Measurements from ENCODE around the gene RNF224. TPM values are rescaled to one million over a fixed set of nuclear protein-coding genes. Genes with fewer than 3 reads are reported as not detected.

The RNF224 gene
- total RNA-seq, 1 experiment from 2014 or later = 0.37 TPM

GRCh38 chr9:137225699-137226331 is 1.5 kb upstream of the RNF224 start:
- Histone ChIP-seq H3K27ac (ENCODE audit: low read length) (no peak overlapping the region), H2AFZ (ENCODE audit: low read length) (no peak overlapping the region), H4K20me1 (ENCODE audit: insufficient read depth, low read depth, low read length) (no peaks in the 10 kb centered on the region), H3K79me2 (ENCODE audit: low read length) (no peaks in the 10 kb centered on the region), H3K9me2 (replicated peaks; ENCODE audit: insufficient read depth, low read length) (no peaks in the 10 kb centered on the region), H3K9ac (ENCODE audit: low read length) (no peak overlapping the region; the same call in 1 of the 2 replicates), H3K4me1 (ENCODE audit: low read length) (peaks cover 22% of the 10 kb centered on the region), H3K4me2 (ENCODE audit: low read depth, low read length, poor library complexity, severe bottlenecking) (no peak overlapping the region), H3K9me3 (ENCODE audit: low read length) (no peaks in the 10 kb centered on the region), H3K36me3 (ENCODE audit: insufficient read depth, low read length) (no peaks in the 10 kb centered on the region), H3K27me3 (ENCODE audit: low read length) (no peaks in the 10 kb centered on the region), H3K4me3 (ENCODE audit: low read length) (no peak overlapping the region)
- DNase-seq = no peak

- H3K36me3 ChIP-seq (ENCODE audit: insufficient read depth, low read length) = no peaks in the 10 kb centered on the region
- no peaks in the 10 kb centered on the region for H3K27me3 ChIP-seq (ENCODE audit: low read length)
- H4K20me1 ChIP-seq (ENCODE audit: insufficient read depth, low read depth, low read length) = no peaks in the 10 kb centered on the region
- no peaks in the 10 kb centered on the region for H3K79me2 ChIP-seq (ENCODE audit: low read length)
- H3K9me2 ChIP-seq (replicated peaks; ENCODE audit: insufficient read depth, low read length) = no peaks in the 10 kb centered on the region
- no peak overlapping the region for H3K9ac ChIP-seq (ENCODE audit: low read length)
- H2AFZ ChIP-seq (ENCODE audit: low read length) = no peak overlapping the region
- H3K4me3 ChIP-seq (ENCODE audit: low read length) = no peak overlapping the region
- H3K9me3 ChIP-seq (ENCODE audit: low read length) = no peaks in the 10 kb centered on the region
- no peak overlapping the region for H3K4me2 ChIP-seq (ENCODE audit: low read depth, low read length, poor library complexity, severe bottlenecking)
- H3K4me1 ChIP-seq (ENCODE audit: low read length) = peaks cover 22% of the 10 kb centered on the region
- no peak overlapping the region for H3K27ac ChIP-seq (ENCODE audit: low read length)
- no peak for DNase-seq
Observed at GRCh38 chr9:137226338-137227053, 806 bp upstream of the RNF224 start.

GRCh38 chr9:137227853-137228505 is 677 bp downstream of the RNF224 start:
- Histone ChIP-seq H3K9me2 (replicated peaks; ENCODE audit: insufficient read depth, low read length) (no peaks in the 10 kb centered on the region), H3K27me3 (ENCODE audit: low read length) (no peaks in the 10 kb centered on the region), H4K20me1 (ENCODE audit: insufficient read depth, low read depth, low read length) (no peaks in the 10 kb centered on the region), H3K9me3 (ENCODE audit: low read length) (no peaks in the 10 kb centered on the region), H3K27ac (ENCODE audit: low read length) (no peak overlapping the region), H3K4me3 (ENCODE audit: low read length) (no peak overlapping the region), H3K36me3 (ENCODE audit: insufficient read depth, low read length) (no peaks in the 10 kb centered on the region), H2AFZ (ENCODE audit: low read length) (no peak overlapping the region), H3K4me2 (ENCODE audit: low read depth, low read length, poor library complexity, severe bottlenecking) (no peak overlapping the region), H3K79me2 (ENCODE audit: low read length) (no peaks in the 10 kb centered on the region), H3K4me1 (ENCODE audit: low read length) (peaks cover 15% of the 10 kb centered on the region), H3K9ac (ENCODE audit: low read length) (no peak overlapping the region)
- no peak for DNase-seq

- H3K4me3 ChIP-seq (ENCODE audit: low read length) = no peak overlapping the region
- H3K27ac ChIP-seq (ENCODE audit: low read length) = no peak overlapping the region
- no peaks in the 10 kb centered on the region for H3K36me3 ChIP-seq (ENCODE audit: insufficient read depth, low read length)
- H3K9me2 ChIP-seq (replicated peaks; ENCODE audit: insufficient read depth, low read length) = no peaks in the 10 kb centered on the region
- no peaks in the 10 kb centered on the region for H3K27me3 ChIP-seq (ENCODE audit: low read length)
- H3K4me1 ChIP-seq (ENCODE audit: low read length) = peaks cover 13% of the 10 kb centered on the region
- H2AFZ ChIP-seq (ENCODE audit: low read length) = no peak overlapping the region
- no peaks in the 10 kb centered on the region for H3K79me2 ChIP-seq (ENCODE audit: low read length)
- no peaks in the 10 kb centered on the region for H4K20me1 ChIP-seq (ENCODE audit: insufficient read depth, low read depth, low read length)
- no peak overlapping the region for H3K9ac ChIP-seq (ENCODE audit: low read length)
- no peaks in the 10 kb centered on the region for H3K9me3 ChIP-seq (ENCODE audit: low read length)
- no peak overlapping the region for H3K4me2 ChIP-seq (ENCODE audit: low read depth, low read length, poor library complexity, severe bottlenecking)
- DNase-seq = no peak
Observed at GRCh38 chr9:137228506-137228967, 1.2 kb downstream of the RNF224 start.

- H3K79me2 ChIP-seq (ENCODE audit: low read length) = no peaks in the 10 kb centered on the region
- H2AFZ ChIP-seq (ENCODE audit: low read length) = no peak overlapping the region
- no peaks in the 10 kb centered on the region for H3K9me2 ChIP-seq (replicated peaks; ENCODE audit: insufficient read depth, low read length)
- peaks cover 2% of the 10 kb centered on the region; the same call in 1 of the 2 replicates for H4K20me1 ChIP-seq (ENCODE audit: insufficient read depth, low read depth, low read length)
- H3K27ac ChIP-seq (ENCODE audit: low read length) = no peak overlapping the region
- no peaks in the 10 kb centered on the region for H3K9me3 ChIP-seq (ENCODE audit: low read length)
- no peak overlapping the region for H3K4me3 ChIP-seq (ENCODE audit: low read length)
- no peak overlapping the region for H3K9ac ChIP-seq (ENCODE audit: low read length)
- H3K27me3 ChIP-seq (ENCODE audit: low read length) = no peaks in the 10 kb centered on the region
- DNase-seq = no peak
- H3K36me3 ChIP-seq (ENCODE audit: insufficient read depth, low read length) = no peaks in the 10 kb centered on the region
- H3K4me1 ChIP-seq (ENCODE audit: low read length) = peaks cover 10% of the 10 kb centered on the region
- no peak overlapping the region for H3K4me2 ChIP-seq (ENCODE audit: low read depth, low read length, poor library complexity, severe bottlenecking)
Observed at GRCh38 chr9:137228968-137229896, 1.9 kb downstream of the RNF224 start.

- no peaks in the 10 kb centered on the region for H3K9me3 ChIP-seq (ENCODE audit: low read length)
- H4K20me1 ChIP-seq (ENCODE audit: insufficient read depth, low read depth, low read length) = peaks cover 10% of the 10 kb centered on the region; the same call in 1 of the 2 replicates
- no peak for DNase-seq
- no peak overlapping the region for H3K4me3 ChIP-seq (ENCODE audit: low read length)
- no peak overlapping the region for H3K9ac ChIP-seq (ENCODE audit: low read length)
- H3K4me2 ChIP-seq (ENCODE audit: low read depth, low read length, poor library complexity, severe bottlenecking) = no peak overlapping the region
- no peak overlapping the region for H3K27ac ChIP-seq (ENCODE audit: low read length)
- H3K79me2 ChIP-seq (ENCODE audit: low read length) = no peaks in the 10 kb centered on the region
- no peaks in the 10 kb centered on the region for H3K9me2 ChIP-seq (replicated peaks; ENCODE audit: insufficient read depth, low read length)
- peaks cover 13% of the 10 kb centered on the region for H3K4me1 ChIP-seq (ENCODE audit: low read length)
- H2AFZ ChIP-seq (ENCODE audit: low read length) = no peak overlapping the region
- no peaks in the 10 kb centered on the region for H3K27me3 ChIP-seq (ENCODE audit: low read length)
- no peaks in the 10 kb centered on the region for H3K36me3 ChIP-seq (ENCODE audit: insufficient read depth, low read length)
Observed at GRCh38 chr9:137229903-137230704, 2.8 kb downstream of the RNF224 start.

DNA sequence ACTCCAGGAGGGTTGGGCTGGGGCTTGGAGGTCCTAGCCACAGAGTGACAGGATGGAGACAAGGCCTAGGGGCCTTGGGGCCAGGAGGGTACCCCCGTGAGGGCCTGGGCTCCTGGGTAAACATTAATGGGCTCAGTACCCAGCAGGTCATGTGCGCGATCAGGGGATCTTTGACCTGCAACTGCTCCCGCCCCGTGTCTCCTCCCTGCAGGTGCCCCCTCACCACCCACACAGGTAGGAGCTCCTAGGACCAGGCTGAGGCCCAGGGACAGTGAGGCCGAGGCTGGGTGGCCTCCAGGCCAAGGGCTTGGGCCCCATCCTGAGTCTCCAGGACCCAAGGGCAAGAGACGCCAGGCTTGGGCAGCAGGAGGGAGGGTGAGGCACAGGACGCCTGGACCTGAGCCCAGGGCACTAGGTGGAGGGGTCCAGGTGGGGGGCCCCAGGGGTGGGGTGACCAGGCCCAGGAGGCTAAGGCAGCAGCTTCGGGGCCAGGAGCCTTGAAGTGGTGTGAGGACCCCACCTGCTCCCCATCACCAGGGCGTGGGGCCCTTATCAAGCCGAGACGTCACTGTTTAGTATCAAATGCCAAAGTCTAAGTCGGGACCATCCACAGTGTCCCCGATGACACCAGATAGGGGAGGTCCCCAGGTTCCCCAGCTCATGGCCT is 3.5 kb downstream of the RNF224 start, which contains the start of gene SLC34A3:
SLC34A3 (plus strand) TSS at position 197 of the 667 bp plus-strand sequence. CDS start 802 bp downstream, outside the sequence.
- H3K4me3 ChIP-seq (ENCODE audit: low read length) = no peak within 1 kb of the TSS
- no peaks in the 10 kb centered on the region for H3K79me2 ChIP-seq (ENCODE audit: low read length)
- H3K9ac ChIP-seq (ENCODE audit: low read length) = no peak within 1 kb of the TSS
- DNase-seq = no peak
- no peak within 1 kb of the TSS for H3K27ac ChIP-seq (ENCODE audit: low read length)
- H3K4me2 ChIP-seq (ENCODE audit: low read depth, low read length, poor library complexity, severe bottlenecking) = no peak within 1 kb of the TSS
- H4K20me1 ChIP-seq (ENCODE audit: insufficient read depth, low read depth, low read length) = peaks cover 18% of the 10 kb centered on the region; the same call in 1 of the 2 replicates
- no peaks in the 10 kb centered on the region for H3K9me3 ChIP-seq (ENCODE audit: low read length)
- no peak within 1 kb of the TSS for H2AFZ ChIP-seq (ENCODE audit: low read length)
- H3K27me3 ChIP-seq (ENCODE audit: low read length) = no peaks in the 10 kb centered on the region
- H3K4me1 ChIP-seq (ENCODE audit: low read length) = peaks cover 19% of the 10 kb centered on the region
- no peaks in the 10 kb centered on the region for H3K36me3 ChIP-seq (ENCODE audit: insufficient read depth, low read length)
- no peaks in the 10 kb centered on the region for H3K9me2 ChIP-seq (replicated peaks; ENCODE audit: insufficient read depth, low read length)

Measured in Karpas-422 (cell line).